ENCODE measurements around the gene ROBO4.

The ROBO4 gene

DNA sequence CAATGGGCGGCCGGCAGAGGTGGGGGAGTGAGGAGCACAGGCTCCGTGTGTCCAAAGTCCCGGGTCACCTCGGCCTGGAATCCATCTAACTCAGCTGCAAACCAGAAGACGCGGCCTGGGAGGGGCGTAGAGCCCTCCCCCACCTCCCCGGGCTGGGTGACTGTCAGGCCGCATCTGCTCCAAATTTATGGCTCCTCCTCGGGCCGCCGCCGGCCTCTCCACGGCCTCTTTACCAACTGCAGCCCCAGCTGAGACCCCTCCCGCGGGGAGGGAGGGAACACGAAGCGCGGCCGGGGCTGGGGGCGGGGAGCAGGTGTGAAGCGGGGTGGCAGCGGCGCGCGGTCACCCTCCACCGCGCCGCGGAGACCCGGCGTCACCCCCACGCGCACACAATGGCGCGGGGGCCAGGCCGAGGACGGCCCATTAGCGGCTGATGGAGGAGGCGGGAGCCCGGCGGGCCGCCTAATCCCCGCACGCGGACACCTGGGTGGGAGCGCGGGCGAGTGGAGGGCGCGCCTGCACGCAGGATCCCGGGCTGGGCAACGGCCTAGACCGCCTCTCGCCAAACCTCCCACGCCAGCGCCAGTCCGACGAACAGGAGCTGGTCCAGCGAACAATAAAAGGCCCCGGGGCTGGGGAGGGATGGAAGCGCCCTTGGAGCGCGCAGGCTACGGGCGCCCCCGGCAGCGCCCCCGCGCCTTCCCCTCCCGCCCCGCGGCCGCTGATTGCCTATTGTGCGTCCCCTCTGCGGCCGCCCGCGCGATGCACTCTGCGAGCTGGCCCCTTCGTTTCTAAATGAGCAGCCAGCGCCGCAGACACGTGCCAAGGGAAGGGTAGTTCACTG is 58.3 kb downstream of the ROBO4 start:
- DNase-seq = no peak

DNA sequence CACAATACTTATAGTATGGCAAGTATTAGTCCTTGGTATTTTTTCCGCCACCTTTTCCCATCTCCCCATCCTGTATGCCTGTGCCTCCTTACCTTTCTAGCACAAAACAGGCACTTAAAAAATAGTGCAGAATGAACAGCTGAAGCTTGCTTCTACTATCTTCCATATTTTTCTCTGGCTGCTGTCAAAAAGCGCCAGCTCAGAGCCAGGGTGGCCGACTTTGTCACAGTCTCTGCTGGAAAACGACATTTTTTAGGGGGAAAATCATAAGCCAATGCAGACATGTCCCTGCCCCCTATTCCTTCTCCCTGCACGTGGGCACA is 58.9 kb downstream of the ROBO4 start:
- DNase-seq = no peak

DNA sequence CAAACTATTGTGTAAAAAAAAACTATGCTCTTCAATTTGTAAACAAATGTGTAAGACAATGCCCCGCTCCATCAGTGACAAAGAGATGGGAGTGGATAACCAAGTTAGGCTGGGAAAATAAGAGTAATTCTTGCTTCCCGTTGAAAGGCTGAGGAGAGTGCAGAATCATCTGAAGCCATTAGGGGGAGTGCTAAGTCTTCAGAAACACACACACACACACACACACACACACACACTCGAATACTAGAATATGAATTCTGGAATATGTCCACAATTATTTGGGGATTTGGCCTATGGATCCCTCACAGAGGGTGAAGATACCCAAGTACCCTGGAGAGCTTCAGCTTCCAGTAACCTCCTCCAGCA is 60.2 kb downstream of the ROBO4 start:
- peak; percentile 67 for DNase-seq

DNA sequence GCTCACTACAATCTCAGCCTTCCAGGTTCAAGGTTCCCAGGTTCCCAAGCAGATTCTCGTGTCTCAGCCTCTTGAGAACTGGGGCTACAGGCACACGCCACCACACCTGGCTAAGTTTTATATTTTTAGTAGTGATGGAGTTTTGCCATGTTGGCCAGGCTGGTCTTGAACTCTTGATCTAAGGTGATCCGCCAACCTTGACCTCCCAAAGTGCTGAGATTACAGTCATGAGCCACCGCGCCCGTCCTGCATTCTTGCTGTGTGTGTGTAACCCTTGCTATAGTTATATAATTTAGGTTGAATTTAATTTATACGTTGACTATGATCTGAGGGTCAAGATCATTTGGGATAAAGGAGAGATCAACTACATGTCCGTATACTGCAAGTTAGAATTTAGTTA is 61.7 kb downstream of the ROBO4 start:
- no peak for DNase-seq

GRCh38 chr11:124834526-124835180 is 63.0 kb downstream of the ROBO4 start:
- no peak for DNase-seq
